Mesenchymal stem cell (in vitro differentiated cells and primary cell): ENCODE measurements around the gene MIPEP.
"Not testable (repeated sequence)": the region's sequence is repeated elsewhere in the genome, so short reads cannot be mapped to it uniquely, and the experiment has no call there.

Source experiments
- DNase-seq: peaks from one replicate; pipeline ENCODE4 v3.0.0-alpha.2; 2013
- H2AFZ ChIP-seq: one replicate; pipeline ENCODE4 v1.6.1; 2013; ENCODE audit warnings: low read depth, mild to moderate bottlenecking, control low read depth, inconsistent platforms, low read length, moderate library complexity
- H2AK5ac ChIP-seq: 2 replicates; pipeline ENCODE4 v1.6.1; 2013; ENCODE audit warnings: low read length, moderate library complexity, mild to moderate bottlenecking, inconsistent platforms; ENCODE audit not compliant: severe bottlenecking
- H2BK120ac ChIP-seq: one replicate; pipeline ENCODE4 v1.6.1; 2013; ENCODE audit warnings: low read depth, mild to moderate bottlenecking, inconsistent platforms, low read length, moderate library complexity
- H2BK12ac ChIP-seq, 2 experiments: one replicate each; pipeline ENCODE4 v1.6.1; 2013; ENCODE audit warnings: inconsistent platforms in 2 of 2, low read length in 2 of 2, mild to moderate bottlenecking in 2 of 2, moderate library complexity in 2 of 2, control low read depth in 1 of 2
- H2BK15ac ChIP-seq: one replicate; pipeline ENCODE4 v1.6.1; 2013; ENCODE audit warnings: mild to moderate bottlenecking, low read depth, inconsistent platforms; ENCODE audit not compliant: poor library complexity, severe bottlenecking
- H2BK5ac ChIP-seq: 2 replicates; pipeline ENCODE4 v1.6.1; 2013; ENCODE audit warnings: low read depth, mild to moderate bottlenecking, low read length, control low read depth, inconsistent platforms; ENCODE audit not compliant: poor library complexity, severe bottlenecking
- H3K14ac ChIP-seq, 2 experiments: one replicate each; pipeline ENCODE4 v1.6.1; 2013; ENCODE audit warnings: inconsistent platforms in 2 of 2, low read length in 2 of 2, control low read depth in 1 of 2, mild to moderate bottlenecking in 1 of 2, moderate library complexity in 1 of 2
- H3K18ac ChIP-seq, 2 experiments: one replicate each; pipeline ENCODE4 v1.6.1; 2013; ENCODE audit warnings: inconsistent platforms in 2 of 2, low read length in 2 of 2, control low read depth in 1 of 2, low read depth in 1 of 2, mild to moderate bottlenecking in 1 of 2
- H3K23ac ChIP-seq, 2 experiments: one replicate each; pipeline ENCODE4 v1.6.1; 2013; ENCODE audit warnings: inconsistent platforms in 2 of 2, low read length in 2 of 2, mild to moderate bottlenecking in 2 of 2, moderate library complexity in 2 of 2, control low read depth in 1 of 2
- H3K27ac ChIP-seq: 2 replicates; pipeline ENCODE4 v1.5.1; 2013; ENCODE audit warnings: mild to moderate bottlenecking, moderate library complexity, low read length, control low read depth, inconsistent platforms; ENCODE audit not compliant: poor library complexity, severe bottlenecking
- H3K27me3 ChIP-seq, 2 experiments: 2 replicates each; pipeline versions ENCODE4 v1.6.1 to v1.7.0; 2013; ENCODE audit warnings: low read length in 2 of 2, mild to moderate bottlenecking in 2 of 2, moderate library complexity in 2 of 2, control low read depth in 1 of 2, inconsistent platforms in 1 of 2; ENCODE audit not compliant: control insufficient read depth in 1 of 2, insufficient read depth in 1 of 2
- H3K36me3 ChIP-seq, 2 experiments: 2 replicates each; pipeline versions ENCODE4 v1.6.1 to v1.7.0; 2013; ENCODE audit warnings: low read length in 2 of 2, control low read depth in 1 of 2, inconsistent platforms in 1 of 2, low read depth in 1 of 2, mild to moderate bottlenecking in 1 of 2; ENCODE audit not compliant: insufficient read depth in 2 of 2, control insufficient read depth in 1 of 2
- H3K4ac ChIP-seq, 2 experiments: one replicate each; pipeline ENCODE4 v1.6.1; 2013; ENCODE audit warnings: inconsistent platforms in 2 of 2, low read length in 2 of 2, mild to moderate bottlenecking in 2 of 2, moderate library complexity in 2 of 2, control low read depth in 1 of 2, low read depth in 1 of 2
- H3K4me1 ChIP-seq: 2 replicates; pipeline ENCODE4 v1.6.1; 2013; ENCODE audit warnings: low read depth, low read length, control low read depth; ENCODE audit not compliant: control insufficient read depth, insufficient read depth
- H3K4me2 ChIP-seq: 2 replicates; pipeline ENCODE4 v1.6.1; 2013; ENCODE audit warnings: low read length, mild to moderate bottlenecking, inconsistent platforms; ENCODE audit not compliant: poor library complexity, severe bottlenecking
- H3K4me3 ChIP-seq, 2 experiments: 2 replicates each; pipeline versions ENCODE4 v1.5.1 to v1.7.0; 2013; ENCODE audit warnings: low read length in 2 of 2, mild to moderate bottlenecking in 2 of 2, control low read depth in 1 of 2, low read depth in 1 of 2; ENCODE audit not compliant: insufficient read depth in 1 of 2
- H3K79me1 ChIP-seq: replicated peaks from 2 replicates; pipeline ENCODE4 v1.6.1; 2013; ENCODE audit warnings: mild to moderate bottlenecking, control low read depth, low read length, inconsistent platforms; ENCODE audit not compliant: poor library complexity, severe bottlenecking
- H3K9ac ChIP-seq: 2 replicates; pipeline ENCODE4 v1.7.0; 2013; ENCODE audit warnings: mild to moderate bottlenecking, low read length, moderate library complexity
- H3K9me3 ChIP-seq: 2 replicates; pipeline ENCODE4 v1.7.0; 2013; ENCODE audit warnings: mild to moderate bottlenecking, low read length; ENCODE audit not compliant: control insufficient read depth
- H4K8ac ChIP-seq: one replicate; pipeline ENCODE4 v1.6.1; 2013; ENCODE audit warnings: inconsistent platforms, mild to moderate bottlenecking, low read length, moderate library complexity
- H4K91ac ChIP-seq: one replicate; pipeline ENCODE4 v1.6.1; 2013; ENCODE audit warnings: mild to moderate bottlenecking, low read length, inconsistent platforms
- WGBS: methylation state at CpG from one replicate; pipeline ENCODE4 v1.1.7; 2013; ENCODE audit warnings: mixed read lengths; 5-methylcytosine and 5-hydroxymethylcytosine counted together

MIPEP gene

GRCh38 chr13:23898101-23898500 is 8.9 kb upstream of the MIPEP start:
- H3K27me3 ChIP-seq: peaks cover 0 to 15% of the 10 kb centered on the region in 2 experiments

DNA sequence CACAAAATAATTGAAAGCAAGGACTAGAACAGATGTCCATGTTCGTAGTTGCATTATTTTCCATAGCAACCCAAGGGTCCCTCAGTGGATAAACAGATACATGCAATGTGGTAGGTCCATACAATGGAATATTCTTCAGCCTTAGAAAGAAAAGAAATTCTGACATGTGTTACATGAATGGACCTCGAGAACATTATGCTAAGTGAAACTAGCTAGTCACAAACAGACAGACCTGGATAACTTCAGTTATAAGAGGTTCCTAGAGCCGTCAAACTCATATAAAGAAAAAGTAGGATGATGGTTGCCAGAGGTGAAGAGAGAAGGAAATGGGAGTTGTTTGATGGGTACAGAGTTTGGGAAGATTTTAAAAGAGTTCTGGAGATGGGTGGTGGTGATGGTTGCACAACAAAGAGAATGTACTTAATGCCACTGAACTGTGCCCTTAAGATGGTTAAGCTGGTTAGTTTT is 8.3 kb upstream of the MIPEP start, which contains the start of gene C1QTNF9B:
Gene C1QTNF9B, minus strand, starts transcription at position 51 of the 468 bp plus-strand sequence.
- H3K9ac ChIP-seq, H3K23ac ChIP-seq, H3K4me1 ChIP-seq, H3K14ac ChIP-seq, H2BK5ac ChIP-seq, H3K4ac ChIP-seq, H2BK120ac ChIP-seq, H4K91ac ChIP-seq, H3K9me3 ChIP-seq, H3K27me3 ChIP-seq, H3K36me3 ChIP-seq, H2AK5ac ChIP-seq, H3K27ac ChIP-seq, H3K4me3 ChIP-seq, H3K4me2 ChIP-seq, H2BK15ac ChIP-seq, H3K79me1 ChIP-seq, DNase-seq: not testable (repeated sequence)
- H2BK12ac ChIP-seq: peak within 1 kb of the TSS in 1 of 2 experiments; percentile 45
- H4K8ac ChIP-seq: peak within 1 kb of the TSS; percentile 0
- H3K18ac ChIP-seq: peak within 1 kb of the TSS in 1 of 2 experiments; percentile 2
- WGBS: 77% methylated on average over 2 of the region's 3 CpGs
- peak within 1 kb of the TSS; percentile 97 for H2AFZ ChIP-seq

More at GRCh38 chr13:23898101-23898500, 8.9 kb upstream of the MIPEP start:
- Histone ChIP-seq H4K91ac (no peak overlapping the region), H3K36me3 (no peaks in the 10 kb centered on the region), H2AK5ac (no peak overlapping the region), H3K14ac (no peak overlapping the region), H3K9ac (no peak overlapping the region), H2BK120ac (no peak overlapping the region), H3K79me1 (no peaks in the 10 kb centered on the region), H3K9me3 (no peaks in the 10 kb centered on the region), H3K23ac (no peak overlapping the region), H4K8ac (peak overlapping the region; percentile 0), H2AFZ (peak overlapping the region; percentile 97), H3K4me1 (peaks cover under 1% of the 10 kb centered on the region), H3K4me2 (no peak overlapping the region), H2BK5ac (no peak overlapping the region), H3K27ac (no peak overlapping the region), H3K4me3 (no peak overlapping the region), H2BK12ac (peak overlapping the region in 1 of 2 experiments; percentile 45), H3K4ac (no peak overlapping the region), H3K18ac (peak overlapping the region in 1 of 2 experiments; percentile 2), H2BK15ac (no peak overlapping the region)
- 37% methylated on average over 7 of the region's 8 CpGs for WGBS
- peak; percentile 78 for DNase-seq

DNA sequence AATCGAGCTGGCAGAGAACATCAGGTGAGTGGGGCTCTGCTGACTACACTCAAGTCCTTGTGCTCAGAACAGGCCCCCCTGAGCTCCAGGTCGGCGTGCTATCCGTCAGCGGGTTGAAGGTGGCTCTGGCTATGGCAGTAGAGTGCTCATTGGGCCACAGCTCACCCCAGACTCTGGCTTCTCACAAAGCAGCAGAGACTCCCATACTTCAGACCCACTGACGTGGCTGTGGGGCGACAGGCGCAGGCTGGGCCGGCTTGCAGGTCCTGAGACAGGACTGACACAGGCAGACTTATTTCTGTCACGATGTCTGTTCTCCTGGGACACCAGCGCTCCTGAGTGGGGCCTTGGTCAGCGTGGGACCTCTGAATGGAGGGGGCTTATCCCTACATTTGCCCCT is 5.5 kb upstream of the MIPEP start:
- not testable (repeated sequence) for H3K4ac ChIP-seq, H3K14ac ChIP-seq, H3K23ac ChIP-seq, H3K4me2 ChIP-seq, H3K27ac ChIP-seq, H3K9me3 ChIP-seq, H4K91ac ChIP-seq, H2BK120ac ChIP-seq, H3K9ac ChIP-seq, H3K36me3 ChIP-seq, H2AFZ ChIP-seq, H2BK15ac ChIP-seq, H3K18ac ChIP-seq, H3K4me3 ChIP-seq, H4K8ac ChIP-seq, H3K79me1 ChIP-seq, H3K4me1 ChIP-seq, H2AK5ac ChIP-seq, H2BK5ac ChIP-seq, DNase-seq, H2BK12ac ChIP-seq, H3K27me3 ChIP-seq
- WGBS: 86% methylated on average over 6 of the region's 12 CpGs

DNA sequence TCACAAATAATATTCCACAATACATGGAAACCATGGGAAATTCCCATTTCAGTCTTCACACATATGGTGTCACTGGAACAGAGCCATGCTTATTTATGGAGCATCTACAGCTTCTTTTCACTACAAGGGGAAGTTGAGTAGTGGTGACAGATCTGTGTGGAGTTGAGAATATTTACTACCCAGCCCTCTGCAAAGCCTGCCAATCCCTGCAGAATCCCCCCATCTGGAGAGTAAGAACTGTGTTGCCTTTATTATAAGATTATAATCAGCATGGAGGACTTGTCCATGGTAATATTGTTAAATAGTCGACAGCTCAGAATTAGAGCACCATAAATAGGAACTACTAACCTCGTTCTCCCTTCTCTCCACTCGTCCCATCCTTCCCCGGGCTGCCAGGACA is 4.6 kb upstream of the MIPEP start:
- H3K4me2 ChIP-seq, H2BK15ac ChIP-seq, H4K8ac ChIP-seq, H3K14ac ChIP-seq, H3K27ac ChIP-seq, H3K18ac ChIP-seq, H3K9me3 ChIP-seq, H3K23ac ChIP-seq, H3K79me1 ChIP-seq, H3K9ac ChIP-seq, H3K36me3 ChIP-seq, H2BK5ac ChIP-seq, H2AK5ac ChIP-seq, H3K4me1 ChIP-seq, DNase-seq, H4K91ac ChIP-seq, H2BK120ac ChIP-seq, H3K27me3 ChIP-seq, H3K4me3 ChIP-seq, H3K4ac ChIP-seq, H2AFZ ChIP-seq, H2BK12ac ChIP-seq: not testable (repeated sequence)
- WGBS: no CpG with 5 or more reads among the region's 4 CpGs
